MCF 10A (cell line): ENCODE data around the gene ZNF667. TPM values are rescaled to one million over a fixed set of nuclear protein-coding genes. Genes with fewer than 3 reads are reported as not detected.
A peak's percentile ranks its signal among the peaks of the same experiment; 100 is the strongest.

Experiments used
- BruUV-seq: library from RNA; stranded (reverse); fragments of 400-500 nt; replicated peaks from 2 replicates; lab custom pipeline; 2021; lab: Mats Ljungman, UMichigan
- CTCF ChIA-PET: fragments of 300-600 bp; sonication (Branson Sonifier 250); formaldehyde crosslinking; extraction: SDS; loops from one replicate; lab custom pipeline; 2021; ENCODE audit warnings: antibody characterized with exemption, inconsistent platforms; lab: Yijun Ruan, JAX
- POLR2A ChIA-PET: fragments of 300-600, 350-650 bp; sonication (Branson Sonifier 250); formaldehyde crosslinking; extraction: SDS; loops from one replicate; lab custom pipeline; 2020; ENCODE audit warnings: antibody characterized with exemption, inconsistent platforms; lab: Yijun Ruan, JAX
- DNase-seq: peaks from one replicate; pipeline ENCODE4 v3.0.0-alpha.2; 2018; ENCODE audit not compliant: unreplicated experiment
- H3K27ac Mint-ChIP-seq: one replicate; pipeline ENCODE4 v1.8.0; 2022; ENCODE audit warnings: mild to moderate bottlenecking, low read depth, mixed read lengths; ENCODE audit not compliant: unreplicated experiment
- H3K27me3 Mint-ChIP-seq: one replicate; pipeline ENCODE4 v1.8.0; 2022; ENCODE audit warnings: mixed read lengths; ENCODE audit not compliant: insufficient read depth, unreplicated experiment
- H3K36me3 Mint-ChIP-seq: one replicate; pipeline ENCODE4 v1.8.0; 2022; ENCODE audit warnings: mild to moderate bottlenecking, moderate library complexity, mixed read lengths; ENCODE audit not compliant: insufficient read depth, unreplicated experiment
- H3K4me1 Mint-ChIP-seq: one replicate; pipeline ENCODE4 v1.8.0; 2022; ENCODE audit warnings: mixed read lengths; ENCODE audit not compliant: insufficient read depth, unreplicated experiment
- H3K4me3 Mint-ChIP-seq: one replicate; pipeline ENCODE4 v1.8.0; 2022; ENCODE audit warnings: mild to moderate bottlenecking, moderate library complexity, mixed read lengths; ENCODE audit not compliant: unreplicated experiment
- H3K9me3 Mint-ChIP-seq: one replicate; pipeline ENCODE4 v1.8.0; 2022; ENCODE audit warnings: mixed read lengths; ENCODE audit not compliant: unreplicated experiment
- CTCF ChIP-seq: fragments of 200-600 bp; IDR thresholded peaks from one replicate; pipeline ENCODE4 v1.8.0; 2022; ENCODE audit warnings: antibody characterized with exemption, mild to moderate bottlenecking; ENCODE audit not compliant: unreplicated experiment
- intact Hi-C: fragments of 100-400 bp; cut with micrococcal nuclease; formaldehyde crosslinking; loops from 2 replicates; pipeline ENCODE4 v1.14.1; 2022
- total RNA-seq: library from RNA; stranded (reverse); gene quantifications from 2 replicates; pipeline ENCODE4 v1.2.3, GENCODE V29; 2022

ZNF667 gene
- total RNA-seq, 1 experiment from 2014 or later: not detected

- H3K4me1 Mint-ChIP-seq: peaks cover 10% of the 10 kb centered on the region
- CTCF ChIA-PET: no interaction called here
- no peaks in the 10 kb centered on the region for H3K27me3 Mint-ChIP-seq
- intact Hi-C loops: no loop called here
- POLR2A ChIA-PET: interaction anchor here (0.6 kb wide), 1 partner anchor 90 kb away, joined by 4 read pairs; no protein-coding TSS in a partner anchor
- H3K27ac Mint-ChIP-seq: peak within 1 kb of the TSS; percentile 40
- H3K9me3 Mint-ChIP-seq: peaks cover 52% of the 10 kb centered on the region
- H3K4me3 Mint-ChIP-seq: peak within 1 kb of the TSS; percentile 72
- peak; percentile 87 for DNase-seq
- H3K36me3 Mint-ChIP-seq: peaks cover 6% of the 10 kb centered on the region
- TF ChIP-seq CTCF: no peak
- BruUV-seq: no TSS peak
These were observed 73.1 kb downstream of the ZNF667 start, which contains the start of gene ZNF583 for GRCh38 chr19:56403764-56404704. TSS of gene ZNF583 (plus strand) at chr19:56404332. CDS start at chr19:56407115, 2,783 bp downstream.

- intact Hi-C loops: no loop called here
- no TSS peak for BruUV-seq
- Mint-ChIP-seq H3K27me3 (no peaks in the 10 kb centered on the region), H3K36me3 (peaks cover 2% of the 10 kb centered on the region), H3K9me3 (peaks cover 50% of the 10 kb centered on the region), H3K27ac (no peak overlapping the region), H3K4me3 (peak overlapping the region; percentile 72), H3K4me1 (peaks cover 10% of the 10 kb centered on the region)
- DNase-seq: no peak
- no peak for TF ChIP-seq CTCF
- POLR2A ChIA-PET: no interaction called here
- CTCF ChIA-PET: interaction anchor here (0.8 kb wide), 1 partner anchor 52 kb away, joined by 3 read pairs; no protein-coding TSS in a partner anchor
These were observed 73.9 kb downstream of the ZNF667 start for GRCh38 chr19:56403261-56403660.

- ChIA-PET CTCF (no interaction called here), POLR2A (no interaction called here)
- Mint-ChIP-seq H3K36me3 (no peaks in the 10 kb centered on the region), H3K27me3 (no peaks in the 10 kb centered on the region), H3K4me3 (no peak overlapping the region), H3K9me3 (peaks cover 59% of the 10 kb centered on the region), H3K4me1 (peaks cover 10% of the 10 kb centered on the region), H3K27ac (no peak overlapping the region)
- BruUV-seq: no TSS peak
- intact Hi-C loops: no loop called here
- DNase-seq: no peak
- TF ChIP-seq CTCF: no peak
These were observed 76.7 kb downstream of the ZNF667 start for GRCh38 chr19:56400485-56400884.

- H3K4me1 Mint-ChIP-seq: no peaks in the 10 kb centered on the region
- peaks cover 60% of the 10 kb centered on the region for H3K9me3 Mint-ChIP-seq
- CTCF ChIA-PET: interaction anchor here (0.6 to 0.8 kb wide), 2 partner anchors 44 to 48 kb away, joined by 3 read pairs; no protein-coding TSS in a partner anchor
These were observed 78.3 kb downstream of the ZNF667 start for GRCh38 chr19:56398809-56399208.

More at GRCh38 chr19:56398809-56399208, 78.3 kb downstream of the ZNF667 start:
- no peak overlapping the region for H3K27ac Mint-ChIP-seq
- TF ChIP-seq CTCF: no peak
- DNase-seq: no peak
- POLR2A ChIA-PET: no interaction called here
- intact Hi-C loops: no loop called here
- H3K36me3 Mint-ChIP-seq: no peaks in the 10 kb centered on the region
- H3K4me3 Mint-ChIP-seq: no peak overlapping the region
- H3K27me3 Mint-ChIP-seq: no peaks in the 10 kb centered on the region
- no TSS peak for BruUV-seq
